Fibroblast of the aortic adventitia (primary cell): Measurements from ENCODE around the gene ZNF740. TPM values are rescaled to one million over a fixed set of nuclear protein-coding genes. Genes with fewer than 3 reads are reported as not detected.

Experiments used
- DNase-seq: peaks from one replicate; pipeline ENCODE4 v3.0.0-alpha.2; 2010; ENCODE audit warnings: low read depth
- H3K4me3 ChIP-seq: 2 replicates; pipeline ENCODE4 v1.5.1; 2011; ENCODE audit warnings: low read depth, mild to moderate bottlenecking, control low read depth, low read length, moderate library complexity
- CTCF ChIP-seq: IDR thresholded peaks from 2 replicates; pipeline ENCODE4 v1.5.1; 2011; ENCODE audit warnings: mild to moderate bottlenecking, low read length, control low read depth, inconsistent platforms; ENCODE audit not compliant: insufficient read depth
- total RNA-seq: library from RNA; depleted of rRNA; stranded (reverse); fragments of >200 nt; gene quantifications from 2 replicates; pipeline ENCODE4 v1.2.3, GENCODE V29; 2012; ENCODE audit warnings: low replicate concordance

The ZNF740 gene
- total RNA-seq, 1 donor, result 12.6 TPM

DNA sequence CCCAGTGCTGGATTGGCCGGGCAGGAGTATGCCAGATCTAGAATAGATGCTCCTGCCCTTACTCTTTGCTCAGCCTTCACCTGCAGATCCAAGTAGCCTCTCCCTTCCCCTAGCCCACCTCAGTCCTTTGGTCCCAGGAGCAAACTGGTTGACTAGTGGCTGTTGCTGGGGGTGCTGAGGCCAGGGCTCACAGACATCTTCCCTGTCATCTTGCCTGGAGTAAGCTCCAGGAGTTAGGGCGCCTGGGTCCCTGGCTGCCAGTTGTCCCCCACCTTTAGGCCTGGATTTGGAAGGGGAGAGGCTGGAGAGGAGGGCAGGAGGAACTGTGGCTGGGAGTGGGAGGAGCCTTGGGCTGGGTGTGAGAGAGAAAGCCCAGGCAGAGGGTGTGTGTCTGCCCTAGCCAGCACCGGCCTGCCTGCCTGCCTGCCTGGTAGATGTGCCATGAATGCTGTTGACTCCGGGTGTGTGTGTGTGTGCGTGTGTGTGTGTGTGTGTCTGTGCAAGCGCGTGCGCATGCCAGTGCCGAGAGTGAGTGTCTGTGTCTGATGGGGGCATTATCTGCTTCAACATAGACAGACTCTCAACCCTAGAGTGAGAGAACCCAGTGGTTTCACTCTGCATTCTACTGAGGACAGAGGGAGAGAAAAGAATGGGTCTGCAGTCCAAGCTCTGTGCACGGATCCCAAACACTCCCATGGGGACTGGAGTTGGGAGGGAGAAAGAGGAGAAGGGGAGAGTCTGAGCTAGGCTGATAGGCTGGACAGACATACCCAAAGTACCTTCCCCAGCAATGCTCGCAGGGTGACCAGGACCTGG is 52.3 kb downstream of the ZNF740 start:
- peak; percentile 44 for DNase-seq
- H3K4me3 ChIP-seq, result peak overlapping the region; percentile 83
- TF ChIP-seq CTCF, result no peak

- DNase-seq, result peak; percentile 47
- H3K4me3 ChIP-seq, result peak overlapping the region; percentile 83
- peak; percentile 29 for TF ChIP-seq CTCF
Observed at GRCh38 chr12:53233671-53234121, 53.2 kb downstream of the ZNF740 start.

DNA sequence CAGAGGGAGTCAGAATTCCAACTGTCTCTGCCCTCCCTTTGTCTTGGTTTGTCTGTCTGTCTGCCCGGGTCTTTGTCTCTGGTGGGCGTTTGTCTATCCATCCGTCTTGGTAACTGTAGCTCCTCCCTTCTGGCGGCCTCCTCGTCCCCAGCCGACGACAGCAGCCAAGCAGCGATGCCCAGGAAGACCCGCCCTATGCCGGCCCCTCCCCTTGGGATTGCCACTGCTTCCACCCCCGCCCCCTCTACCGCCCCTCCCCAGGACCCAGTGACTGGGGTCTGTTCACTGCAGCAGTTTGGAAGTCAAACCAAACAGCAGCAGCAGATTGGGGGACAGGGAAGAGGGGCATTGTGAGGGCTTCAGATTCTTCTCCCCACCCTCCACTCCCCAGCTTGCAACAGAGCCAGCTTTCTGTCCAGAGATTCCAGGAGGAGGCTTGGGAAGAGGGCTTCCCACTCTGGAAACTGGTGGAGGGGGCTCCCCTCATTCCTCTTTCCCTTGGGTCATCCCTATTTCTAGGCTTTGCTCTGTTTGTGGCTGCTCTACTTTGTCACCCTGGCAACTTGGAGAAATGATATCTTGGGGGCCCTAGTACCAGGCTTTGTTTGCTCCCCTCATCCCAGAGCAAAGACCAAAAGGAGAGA is 53.9 kb downstream of the ZNF740 start:
- TF ChIP-seq CTCF, result no peak
- DNase-seq, result no peak
- H3K4me3 ChIP-seq, result no peak overlapping the region

DNA sequence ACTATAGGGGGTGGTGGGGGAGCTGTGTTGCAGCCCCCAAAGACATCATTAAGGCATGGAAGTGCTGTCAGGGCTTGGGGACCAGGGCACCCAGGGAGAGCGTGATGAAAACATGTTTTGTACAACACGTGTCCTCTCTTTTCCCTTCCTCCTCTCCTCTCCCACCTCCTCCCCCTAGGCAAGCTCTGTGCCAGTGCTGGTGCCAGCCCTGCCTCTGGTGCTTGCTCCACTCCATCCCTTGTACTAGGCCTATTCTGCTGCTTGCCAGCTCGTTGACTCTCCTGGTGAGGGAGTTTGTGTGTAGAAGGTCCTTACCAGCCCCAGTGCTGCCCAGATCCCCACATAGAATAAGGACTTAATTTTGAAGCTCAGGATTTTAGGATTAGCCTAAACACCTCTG is 54.6 kb downstream of the ZNF740 start:
- DNase-seq, result no peak
- TF ChIP-seq CTCF, result no peak
- no peak overlapping the region for H3K4me3 ChIP-seq

GRCh38 chr12:53235742-53236442 is 55.4 kb downstream of the ZNF740 start:
- no peak overlapping the region for H3K4me3 ChIP-seq
- no peak for TF ChIP-seq CTCF

GRCh38 chr12:53236443-53237111 is 56.1 kb downstream of the ZNF740 start:
- no peak for DNase-seq
- no peak overlapping the region for H3K4me3 ChIP-seq
- no peak for TF ChIP-seq CTCF

More at GRCh38 chr12:53235742-53236442, 55.4 kb downstream of the ZNF740 start:
- no peak for DNase-seq
